Stimulated activated naive B cell treated with anti-CD40 and anti-IgM and Interleukin-4, amounts not matched to agents 10 μg/mL and 1 μg/mL and 100 μg/mL, for 72 hours (primary cell): Measurements from ENCODE around the gene HTRA3.

Experiments used
- ATAC-seq, 2 donors: fragments of 150-1000 bp; cut with Tn5 transposase; replicated peaks; 2 replicates each; pipeline ENCODE4 v1.10.0; 2021; ENCODE audit warnings: moderate library complexity in 1 of 2
- DNase-seq: peaks from one replicate; pipeline ENCODE4 v3.0.0; 2021
- H3K27ac Mint-ChIP-seq: one replicate; pipeline ENCODE4 v1.8.0; 2022; ENCODE audit warnings: mild to moderate bottlenecking, mixed read lengths
- H3K27me3 Mint-ChIP-seq, 2 donors: one replicate each; pipeline ENCODE4 v1.8.0; 2022; ENCODE audit warnings: mixed read lengths in 2 of 2
- H3K36me3 Mint-ChIP-seq, 2 donors: one replicate each; pipeline ENCODE4 v1.8.0; 2022; ENCODE audit warnings: mixed read lengths in 2 of 2, mild to moderate bottlenecking in 1 of 2
- H3K4me1 Mint-ChIP-seq, 2 donors: one replicate each; pipeline ENCODE4 v1.8.0; 2022; ENCODE audit warnings: mixed read lengths in 2 of 2, mild to moderate bottlenecking in 1 of 2
- H3K4me3 Mint-ChIP-seq, 2 donors: one replicate each; pipeline ENCODE4 v1.8.0; 2022; ENCODE audit warnings: mild to moderate bottlenecking in 2 of 2, mixed read lengths in 2 of 2, moderate library complexity in 1 of 2
- H3K9me3 Mint-ChIP-seq, 2 donors: one replicate each; pipeline ENCODE4 v1.8.0; 2022; ENCODE audit warnings: mixed read lengths in 2 of 2, mild to moderate bottlenecking in 1 of 2

Gene HTRA3

GRCh38 chr4:8290701-8290970 lies 21.1 kb downstream of the HTRA3 start:
- ATAC-seq = peak in 1 of 2 donors; percentile 22
- H3K27ac Mint-ChIP-seq = no peak overlapping the region
- peaks cover 0 to 9% of the 10 kb centered on the region in 2 donors for H3K4me1 Mint-ChIP-seq
- H3K27me3 Mint-ChIP-seq = no peaks in the 10 kb centered on the region
- H3K36me3 Mint-ChIP-seq = no peaks in the 10 kb centered on the region
- no peak for DNase-seq
- H3K4me3 Mint-ChIP-seq = no peak overlapping the region
- peaks cover 7 to 8% of the 10 kb centered on the region in 2 donors for H3K9me3 Mint-ChIP-seq

GRCh38 chr4:8291036-8291682 lies 21.6 kb downstream of the HTRA3 start:
- DNase-seq = no peak
- H3K4me1 Mint-ChIP-seq = peaks cover 0 to 9% of the 10 kb centered on the region in 2 donors
- ATAC-seq = no peak
- H3K36me3 Mint-ChIP-seq = no peaks in the 10 kb centered on the region
- peaks cover 7 to 8% of the 10 kb centered on the region in 2 donors for H3K9me3 Mint-ChIP-seq
- H3K27me3 Mint-ChIP-seq = no peaks in the 10 kb centered on the region
- H3K4me3 Mint-ChIP-seq = no peak overlapping the region
- no peak overlapping the region for H3K27ac Mint-ChIP-seq

GRCh38 chr4:8291701-8292477 lies 22.3 kb downstream of the HTRA3 start:
- Mint-ChIP-seq H3K9me3 (peaks cover 7 to 8% of the 10 kb centered on the region in 2 donors), H3K4me1 (peaks cover 0 to 9% of the 10 kb centered on the region in 2 donors), H3K27me3 (no peaks in the 10 kb centered on the region), H3K27ac (no peak overlapping the region), H3K36me3 (no peaks in the 10 kb centered on the region), H3K4me3 (no peak overlapping the region)
- ATAC-seq = no peak
- DNase-seq = no peak

- H3K27me3 Mint-ChIP-seq = no peaks in the 10 kb centered on the region
- H3K27ac Mint-ChIP-seq = no peak overlapping the region
- DNase-seq (no peak), ATAC-seq (no peak)
- H3K4me3 Mint-ChIP-seq = no peak overlapping the region
- no peaks in the 10 kb centered on the region for H3K36me3 Mint-ChIP-seq
- peaks cover 7 to 8% of the 10 kb centered on the region in 2 donors for H3K9me3 Mint-ChIP-seq
- H3K4me1 Mint-ChIP-seq = peaks cover 0 to 9% of the 10 kb centered on the region in 2 donors
These were observed 23.0 kb downstream of the HTRA3 start for GRCh38 chr4:8292478-8293107.

GRCh38 chr4:8293131-8293975 lies 23.8 kb downstream of the HTRA3 start:
- no peaks in the 10 kb centered on the region for H3K27me3 Mint-ChIP-seq
- no peaks in the 10 kb centered on the region for H3K36me3 Mint-ChIP-seq
- ATAC-seq = no peak
- no peak overlapping the region for H3K27ac Mint-ChIP-seq
- no peak overlapping the region for H3K4me3 Mint-ChIP-seq
- DNase-seq = no peak
- H3K4me1 Mint-ChIP-seq = peaks cover 0 to 9% of the 10 kb centered on the region in 2 donors
- H3K9me3 Mint-ChIP-seq = peaks cover 7 to 8% of the 10 kb centered on the region in 2 donors

- no peak overlapping the region for H3K4me3 Mint-ChIP-seq
- ATAC-seq (no peak), DNase-seq (no peak)
- H3K4me1 Mint-ChIP-seq = peaks cover 0 to 9% of the 10 kb centered on the region in 2 donors
- peaks cover 7 to 8% of the 10 kb centered on the region in 2 donors for H3K9me3 Mint-ChIP-seq
- no peak overlapping the region for H3K27ac Mint-ChIP-seq
- H3K36me3 Mint-ChIP-seq = no peaks in the 10 kb centered on the region
- H3K27me3 Mint-ChIP-seq = no peaks in the 10 kb centered on the region
These were observed 24.5 kb downstream of the HTRA3 start for GRCh38 chr4:8294036-8294435.

- DNase-seq (no peak), ATAC-seq (no peak)
- Mint-ChIP-seq H3K36me3 (no peaks in the 10 kb centered on the region), H3K4me1 (peaks cover 0 to 9% of the 10 kb centered on the region in 2 donors), H3K27ac (no peak overlapping the region), H3K4me3 (no peak overlapping the region), H3K9me3 (peaks cover 7 to 8% of the 10 kb centered on the region in 2 donors), H3K27me3 (no peaks in the 10 kb centered on the region)
These were observed 25.2 kb downstream of the HTRA3 start for GRCh38 chr4:8294775-8295174.

GRCh38 chr4:8295471-8295870 lies 25.9 kb downstream of the HTRA3 start:
- H3K4me3 Mint-ChIP-seq = no peak overlapping the region
- ATAC-seq (no peak), DNase-seq (no peak)
- H3K27me3 Mint-ChIP-seq = no peaks in the 10 kb centered on the region
- peaks cover 0 to 5% of the 10 kb centered on the region in 2 donors for H3K4me1 Mint-ChIP-seq
- H3K9me3 Mint-ChIP-seq = peaks cover 8% of the 10 kb centered on the region in 2 donors
- H3K36me3 Mint-ChIP-seq = no peaks in the 10 kb centered on the region
- no peak overlapping the region for H3K27ac Mint-ChIP-seq

- DNase-seq = no peak
- Mint-ChIP-seq H3K27ac (no peak overlapping the region), H3K27me3 (no peaks in the 10 kb centered on the region), H3K4me1 (no peaks in the 10 kb centered on the region), H3K36me3 (no peaks in the 10 kb centered on the region), H3K9me3 (peaks cover 12 to 15% of the 10 kb centered on the region in 2 donors), H3K4me3 (no peak overlapping the region)
- ATAC-seq = no peak
These were observed 26.9 kb downstream of the HTRA3 start for GRCh38 chr4:8296491-8296890.

- ATAC-seq = peak in 1 of 2 donors; percentile 31
- no peak for DNase-seq
- Mint-ChIP-seq H3K36me3 (no peaks in the 10 kb centered on the region), H3K4me1 (no peaks in the 10 kb centered on the region), H3K4me3 (no peak overlapping the region), H3K9me3 (peaks cover 15% of the 10 kb centered on the region in 2 donors), H3K27me3 (peaks cover 0 to 4% of the 10 kb centered on the region in 2 donors), H3K27ac (no peak overlapping the region)
These were observed 27.6 kb downstream of the HTRA3 start for GRCh38 chr4:8297141-8297601.

GRCh38 chr4:8297691-8298485 lies 28.3 kb downstream of the HTRA3 start:
- H3K27ac Mint-ChIP-seq = no peak overlapping the region
- H3K9me3 Mint-ChIP-seq = peaks cover 15% of the 10 kb centered on the region in 2 donors
- peaks cover 0 to 8% of the 10 kb centered on the region in 2 donors for H3K27me3 Mint-ChIP-seq
- H3K4me3 Mint-ChIP-seq = no peak overlapping the region
- H3K4me1 Mint-ChIP-seq = no peaks in the 10 kb centered on the region
- ATAC-seq (no peak), DNase-seq (no peak)
- no peaks in the 10 kb centered on the region for H3K36me3 Mint-ChIP-seq

GRCh38 chr4:8300832-8301231 lies 31.3 kb downstream of the HTRA3 start:
- H3K27me3 Mint-ChIP-seq = peaks cover 5 to 16% of the 10 kb centered on the region in 2 donors
- ATAC-seq (no peak), DNase-seq (no peak)
- H3K27ac Mint-ChIP-seq = no peak overlapping the region
- no peaks in the 10 kb centered on the region for H3K36me3 Mint-ChIP-seq
- no peak overlapping the region for H3K4me3 Mint-ChIP-seq
- peaks cover 8 to 9% of the 10 kb centered on the region in 2 donors for H3K9me3 Mint-ChIP-seq
- H3K4me1 Mint-ChIP-seq = peaks cover 0 to 2% of the 10 kb centered on the region in 2 donors

- no peak overlapping the region for H3K27ac Mint-ChIP-seq
- H3K4me1 Mint-ChIP-seq = peaks cover 0 to 2% of the 10 kb centered on the region in 2 donors
- DNase-seq = no peak
- ATAC-seq = no peak
- no peak overlapping the region for H3K4me3 Mint-ChIP-seq
- peaks cover 8 to 9% of the 10 kb centered on the region in 2 donors for H3K9me3 Mint-ChIP-seq
- peaks cover 9 to 16% of the 10 kb centered on the region in 2 donors for H3K27me3 Mint-ChIP-seq
- H3K36me3 Mint-ChIP-seq = no peaks in the 10 kb centered on the region
These were observed 32.5 kb downstream of the HTRA3 start for GRCh38 chr4:8301851-8302730.
